ENCODE results near the gene DUOXA2.
A peak's percentile ranks its signal among the peaks of the same experiment; 100 is the strongest.

DUOXA2 gene

DNA sequence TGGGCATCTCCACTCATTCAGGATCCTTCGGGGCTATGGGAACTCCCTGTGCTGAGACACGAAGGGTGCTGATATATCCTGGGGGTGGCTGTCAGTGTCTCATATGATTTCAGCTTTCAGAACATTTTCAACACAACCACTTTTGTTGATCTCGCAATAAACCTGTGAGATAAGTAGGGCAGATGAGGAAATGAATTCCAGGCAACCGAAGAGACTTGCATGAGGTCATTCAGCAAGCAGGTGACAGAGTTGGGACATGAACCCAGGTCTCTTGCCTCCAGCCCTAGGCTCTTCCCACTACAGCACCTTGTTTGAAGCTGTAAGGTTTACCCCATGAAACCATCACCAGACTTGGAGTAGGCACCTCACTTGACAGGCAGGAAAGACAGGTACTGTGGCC, 32.3 kb downstream of the DUOXA2 start:
- ATAC-seq (ENCODE audit: low read depth), result no peak
- DNase-seq (ENCODE audit: low spot score), result no peak
- TF ChIP-seq, protein P1, sequence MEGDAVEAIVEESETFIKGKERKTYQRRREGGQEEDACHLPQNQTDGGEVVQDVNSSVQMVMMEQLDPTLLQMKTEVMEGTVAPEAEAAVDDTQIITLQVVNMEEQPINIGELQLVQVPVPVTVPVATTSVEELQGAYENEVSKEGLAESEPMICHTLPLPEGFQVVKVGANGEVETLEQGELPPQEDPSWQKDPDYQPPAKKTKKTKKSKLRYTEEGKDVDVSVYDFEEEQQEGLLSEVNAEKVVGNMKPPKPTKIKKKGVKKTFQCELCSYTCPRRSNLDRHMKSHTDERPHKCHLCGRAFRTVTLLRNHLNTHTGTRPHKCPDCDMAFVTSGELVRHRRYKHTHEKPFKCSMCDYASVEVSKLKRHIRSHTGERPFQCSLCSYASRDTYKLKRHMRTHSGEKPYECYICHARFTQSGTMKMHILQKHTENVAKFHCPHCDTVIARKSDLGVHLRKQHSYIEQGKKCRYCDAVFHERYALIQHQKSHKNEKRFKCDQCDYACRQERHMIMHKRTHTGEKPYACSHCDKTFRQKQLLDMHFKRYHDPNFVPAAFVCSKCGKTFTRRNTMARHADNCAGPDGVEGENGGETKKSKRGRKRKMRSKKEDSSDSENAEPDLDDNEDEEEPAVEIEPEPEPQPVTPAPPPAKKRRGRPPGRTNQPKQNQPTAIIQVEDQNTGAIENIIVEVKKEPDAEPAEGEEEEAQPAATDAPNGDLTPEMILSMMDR (IDR thresholded peaks at IDR 0.05; ENCODE audit: poor library complexity, severe bottlenecking), result no peak

DNA sequence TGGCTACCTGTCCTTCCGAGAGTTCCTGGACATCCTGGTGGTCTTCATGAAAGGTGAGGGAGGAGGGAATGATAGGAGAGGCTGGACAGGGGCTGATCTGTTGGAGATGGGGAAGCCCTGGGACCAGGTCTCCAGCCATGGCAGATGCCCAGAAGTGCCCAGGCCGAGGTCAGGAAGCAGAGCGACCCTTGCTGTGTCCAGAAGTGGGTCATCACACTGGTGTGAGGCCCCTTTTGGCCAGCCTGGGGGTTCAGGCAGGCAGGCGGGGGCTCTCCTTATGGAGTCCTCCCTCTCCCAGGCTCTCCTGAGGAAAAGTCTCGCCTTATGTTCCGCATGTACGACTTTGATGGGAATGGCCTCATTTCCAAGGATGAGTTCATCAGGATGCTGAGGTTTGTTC, 33.5 kb downstream of the DUOXA2 start:
- TF ChIP-seq, protein P1 (IDR thresholded peaks at IDR 0.05; ENCODE audit: poor library complexity, severe bottlenecking), result no peak
- Histone ChIP-seq H3K36me3 (ENCODE audit: low read depth) (no peaks in the 10 kb centered on the region; the same call in none of the 2 replicates), H3K4me1 (ENCODE audit: insufficient read depth, poor library complexity, severe bottlenecking) (peaks cover 14% of the 10 kb centered on the region), H3K27ac (ENCODE audit: poor library complexity, severe bottlenecking) (no peak overlapping the region), H3K27me3 (ENCODE audit: insufficient read depth, poor library complexity, severe bottlenecking) (no peaks in the 10 kb centered on the region), H3K4me3 (ENCODE audit: severe bottlenecking) (no peak overlapping the region), H3K9me3 (ENCODE audit: severe bottlenecking) (no peaks in the 10 kb centered on the region)
- ATAC-seq (ENCODE audit: low read depth) (no peak), DNase-seq (ENCODE audit: low spot score) (no peak)

More for the DNA sequence above, 32.3 kb downstream of the DUOXA2 start:
- no peaks in the 10 kb centered on the region for H3K27me3 ChIP-seq (ENCODE audit: insufficient read depth, poor library complexity, severe bottlenecking)
- H3K4me1 ChIP-seq (ENCODE audit: insufficient read depth, poor library complexity, severe bottlenecking), result peaks cover 14% of the 10 kb centered on the region
- H3K9me3 ChIP-seq (ENCODE audit: severe bottlenecking), result no peaks in the 10 kb centered on the region
- H3K36me3 ChIP-seq (ENCODE audit: low read depth), result peaks cover 7% of the 10 kb centered on the region
- H3K4me3 ChIP-seq (ENCODE audit: severe bottlenecking), result no peak overlapping the region
- no peak overlapping the region for H3K27ac ChIP-seq (ENCODE audit: poor library complexity, severe bottlenecking)

DNA sequence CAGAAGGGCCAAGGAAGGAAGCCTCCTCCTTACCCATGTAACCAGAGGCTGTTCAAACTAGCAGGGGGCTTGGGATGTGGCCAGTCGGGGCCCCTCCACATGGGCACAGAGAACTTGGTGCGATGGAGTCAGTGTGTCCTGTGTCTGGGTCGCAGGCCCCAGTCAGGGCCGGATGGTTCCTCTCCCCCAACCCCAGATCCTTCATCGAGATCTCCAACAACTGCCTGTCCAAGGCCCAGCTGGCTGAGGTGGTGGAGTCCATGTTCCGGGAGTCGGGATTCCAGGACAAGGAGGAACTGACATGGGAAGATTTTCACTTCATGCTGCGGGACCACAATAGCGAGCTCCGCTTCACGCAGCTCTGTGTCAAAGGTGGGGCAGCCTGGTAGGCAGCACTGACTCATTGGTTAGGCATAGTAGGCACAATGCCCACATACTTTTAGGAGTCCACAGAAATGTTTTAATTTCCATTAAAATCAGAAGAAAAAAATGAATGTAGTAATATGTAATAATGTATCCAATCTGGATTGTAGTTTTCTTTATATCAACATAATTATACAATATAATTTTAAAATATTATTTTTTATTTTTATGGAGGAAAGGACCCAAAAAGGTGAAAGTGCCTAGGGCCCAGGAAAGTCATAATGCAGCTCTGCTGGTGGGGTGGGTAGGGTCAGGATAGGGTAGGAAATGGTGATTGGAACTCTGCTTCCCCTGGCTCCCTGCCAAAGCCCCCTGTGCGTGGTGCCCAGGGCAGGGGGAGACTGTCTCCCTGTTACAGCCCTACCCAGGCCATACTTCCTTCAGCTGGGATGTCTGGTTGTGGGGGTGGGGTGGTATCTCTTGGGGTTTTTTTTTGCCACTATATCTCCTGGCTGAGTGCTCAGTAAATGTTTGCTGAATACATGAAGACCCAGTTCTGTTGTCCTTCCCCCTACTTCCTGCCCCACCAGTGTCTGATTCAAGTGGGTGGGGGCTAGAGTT, 34.2 kb downstream of the DUOXA2 start:
- TF ChIP-seq, protein P1 (IDR thresholded peaks at IDR 0.05; ENCODE audit: poor library complexity, severe bottlenecking), result no peak
- ATAC-seq (ENCODE audit: low read depth) (peak; percentile 68), DNase-seq (ENCODE audit: low spot score) (no peak)
- no peaks in the 10 kb centered on the region for H3K9me3 ChIP-seq (ENCODE audit: severe bottlenecking)
- no peak overlapping the region for H3K4me3 ChIP-seq (ENCODE audit: severe bottlenecking)
- no peaks in the 10 kb centered on the region; the same call in none of the 2 replicates for H3K36me3 ChIP-seq (ENCODE audit: low read depth)
- H3K27ac ChIP-seq (ENCODE audit: poor library complexity, severe bottlenecking), result peak overlapping the region; percentile 21
- H3K27me3 ChIP-seq (ENCODE audit: insufficient read depth, poor library complexity, severe bottlenecking), result no peaks in the 10 kb centered on the region
- peaks cover 14% of the 10 kb centered on the region for H3K4me1 ChIP-seq (ENCODE audit: insufficient read depth, poor library complexity, severe bottlenecking)

DNA sequence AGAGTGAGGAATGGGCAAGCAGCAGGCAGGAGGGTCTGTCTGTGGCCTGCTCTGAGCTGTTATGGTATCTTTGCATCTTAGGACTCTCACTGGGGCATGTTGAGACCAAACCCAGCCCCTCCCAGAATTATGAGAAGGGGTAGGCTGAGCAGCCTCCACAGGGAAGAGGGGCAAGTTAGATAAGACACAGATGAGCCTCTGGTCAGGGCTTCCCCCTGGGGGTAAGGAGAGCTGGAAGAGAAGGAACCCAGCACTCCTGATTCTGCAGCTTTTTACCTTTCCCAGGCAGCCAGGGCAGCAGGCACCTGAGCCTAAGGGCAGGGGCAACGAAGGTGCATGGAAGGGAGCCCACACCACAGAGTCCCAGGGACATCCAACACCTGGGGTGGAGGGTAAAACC, 34.9 kb downstream of the DUOXA2 start:
- ATAC-seq (ENCODE audit: low read depth) (no peak), DNase-seq (ENCODE audit: low spot score) (no peak)
- H3K4me3 ChIP-seq (ENCODE audit: severe bottlenecking), result no peak overlapping the region
- peak overlapping the region; percentile 21 for H3K27ac ChIP-seq (ENCODE audit: poor library complexity, severe bottlenecking)
- no peaks in the 10 kb centered on the region for H3K9me3 ChIP-seq (ENCODE audit: severe bottlenecking)
- no peaks in the 10 kb centered on the region; the same call in 1 of the 2 replicates for H3K36me3 ChIP-seq (ENCODE audit: low read depth)
- H3K27me3 ChIP-seq (ENCODE audit: insufficient read depth, poor library complexity, severe bottlenecking), result no peaks in the 10 kb centered on the region
- peaks cover 14% of the 10 kb centered on the region for H3K4me1 ChIP-seq (ENCODE audit: insufficient read depth, poor library complexity, severe bottlenecking)
- TF ChIP-seq, protein P1 (IDR thresholded peaks at IDR 0.05; ENCODE audit: poor library complexity, severe bottlenecking), result no peak

Measured in RWPE2 (cell line).